B cell (primary cell): ENCODE data around the gene DENND1A. TPM values are rescaled to one million over a fixed set of nuclear protein-coding genes. Genes with fewer than 3 reads are reported as not detected.

Experiments used
- ATAC-seq: fragments of 200-7000 bp; cut with Tn5 transposase; one replicate; pipeline ENCODE4 v1.10.0; 2021; ENCODE audit warnings: low read depth, mild to moderate bottlenecking, moderate number of reproducible peaks, moderate library complexity
- CTCF ChIA-PET: fragments of 350-600 bp; sonication (Branson Sonifier 250); formaldehyde crosslinking; loops from one replicate; lab custom pipeline; 2021; ENCODE audit warnings: antibody characterized with exemption, inconsistent platforms; lab: Charles Lee
- POLR2A ChIA-PET: fragments of 350-600 bp; sonication (Branson Sonifier 250); formaldehyde crosslinking; loops from one replicate; lab custom pipeline; 2021; ENCODE audit warnings: antibody characterized with exemption; lab: Charles Lee
- DNase-seq: peaks from one replicate; pipeline ENCODE4 v3.0.0; 2013
- H2AFZ ChIP-seq: 2 replicates; pipeline ENCODE4 v1.6.1; 2012; ENCODE audit warnings: mild to moderate bottlenecking, low read depth, low read length; ENCODE audit not compliant: insufficient read depth, poor library complexity, severe bottlenecking
- H3K27ac ChIP-seq, 2 donors: 1 replicate in 1 of 2; 2 replicates in 1 of 2; pipeline ENCODE4 v1.5.1; 2012 to 2013; ENCODE audit warnings: low read length in 2 of 2, mild to moderate bottlenecking in 2 of 2, moderate library complexity in 1 of 2
- H3K27me3 ChIP-seq, 4 experiments: fragments of 200-600 bp in 1 of 4; sonication (generic) in 1 of 4; replicated peaks in 1 of 4; 1 replicate in 2 of 4; 2 replicates in 2 of 4; pipeline versions ENCODE4 v1.6.1 to v1.7.0; 2013 to 2016; ENCODE audit warnings: low read length in 3 of 4, mild to moderate bottlenecking in 2 of 4, mixed read lengths in 1 of 4, moderate library complexity in 1 of 4; ENCODE audit not compliant: insufficient read depth in 4 of 4, control insufficient read depth in 3 of 4; ENCODE audit errors: control extremely low read depth in 1 of 4
- H3K36me3 ChIP-seq, 2 experiments: replicated peaks in 1 of 2; 1 replicate in 1 of 2; 2 replicates in 1 of 2; pipeline versions ENCODE4 v1.6.1 to v1.7.1; 2013; ENCODE audit warnings: low read length in 1 of 2; ENCODE audit not compliant: insufficient read depth in 2 of 2, control insufficient read depth in 1 of 2; ENCODE audit errors: control extremely low read depth in 1 of 2, extremely low read depth in 1 of 2
- H3K4me1 ChIP-seq, 2 donors: fragments of 200-600 bp in 1 of 2; sonication (generic) in 1 of 2; 1 replicate in 1 of 2; 2 replicates in 1 of 2; pipeline versions ENCODE4 v1.5.1 to v1.6.1; 2013 to 2017; ENCODE audit warnings: low read length in 2 of 2; ENCODE audit not compliant: control insufficient read depth in 2 of 2, insufficient read depth in 2 of 2
- H3K4me2 ChIP-seq: replicated peaks from 2 replicates; pipeline ENCODE3; 2012; ENCODE audit warnings: mild to moderate bottlenecking, low read depth, low read length; ENCODE audit not compliant: poor library complexity, severe bottlenecking
- H3K4me3 ChIP-seq, 5 experiments: fragments of 200-600 bp in 1 of 5; sonication (generic) in 1 of 5; 1 replicate in 3 of 5; 2 replicates in 2 of 5; pipeline versions ENCODE4 v1.5.1 to v1.7.0; 2011 to 2016; ENCODE audit warnings: low read length in 4 of 5, mild to moderate bottlenecking in 4 of 5, low read depth in 2 of 5, control low read depth in 1 of 5, moderate library complexity in 1 of 5; ENCODE audit not compliant: insufficient read depth in 1 of 5; ENCODE audit errors: control extremely low read depth in 1 of 5, extremely low read depth in 1 of 5
- H3K79me2 ChIP-seq: fragments of 200-600 bp; sonication (generic); one replicate; pipeline ENCODE4 v1.6.0; 2016; ENCODE audit warnings: low read length; ENCODE audit not compliant: control insufficient read depth, insufficient read depth
- H3K9ac ChIP-seq: fragments of 200-600 bp; sonication (generic); 2 replicates; pipeline ENCODE4 v1.6.1; 2017; ENCODE audit warnings: mild to moderate bottlenecking, low read length, moderate library complexity
- H3K9me3 ChIP-seq, 3 donors: one replicate each; pipeline versions ENCODE4 v1.6.1 to v1.7.1; 2013; ENCODE audit warnings: low read length in 2 of 3; ENCODE audit not compliant: control insufficient read depth in 2 of 3, insufficient read depth in 1 of 3; ENCODE audit errors: control extremely low read depth in 1 of 3
- H4K20me1 ChIP-seq: 2 replicates; pipeline ENCODE4 v1.6.0; 2012; ENCODE audit warnings: mild to moderate bottlenecking, low read length; ENCODE audit not compliant: insufficient read depth, control insufficient read depth, poor library complexity, severe bottlenecking
- H3K27ac Mint-ChIP-seq: one replicate; pipeline ENCODE4 v1.8.0; 2021; ENCODE audit warnings: mixed read lengths
- H3K27me3 Mint-ChIP-seq: one replicate; pipeline ENCODE4 v1.8.0; 2021; ENCODE audit warnings: mixed read lengths
- H3K4me1 Mint-ChIP-seq: one replicate; pipeline ENCODE4 v1.8.0; 2021; ENCODE audit warnings: mixed read lengths
- H3K4me3 Mint-ChIP-seq: one replicate; pipeline ENCODE4 v1.8.0; 2021; ENCODE audit warnings: mixed read lengths
- H3K9me3 Mint-ChIP-seq: one replicate; pipeline ENCODE4 v1.8.0; 2022; ENCODE audit warnings: mixed read lengths; ENCODE audit not compliant: insufficient read depth
- CTCF ChIP-seq: fragments of 200-600 bp; IDR thresholded peaks from one replicate; pipeline ENCODE4 v1.8.0; 2022; ENCODE audit warnings: antibody characterized with exemption, mild to moderate bottlenecking
- EZH2 ChIP-seq: IDR thresholded peaks from 2 replicates; pipeline ENCODE4 v1.6.1; 2012; ENCODE audit warnings: borderline replicate concordance, low read depth, mild to moderate bottlenecking, moderate library complexity, low read length; ENCODE audit not compliant: insufficient read depth, poor library complexity, severe bottlenecking
- WGBS: methylation state at CpG from one replicate; pipeline ENCODE4 v1.1.5; 2013; ENCODE audit warnings: missing lambda C conversion rate; ENCODE audit not compliant: insufficient coverage; 5-methylcytosine and 5-hydroxymethylcytosine counted together
- intact Hi-C: fragments of 100-400 bp; cut with micrococcal nuclease; formaldehyde crosslinking; loops from one replicate; pipeline ENCODE4 v1.10.0; 2022
- polyA plus RNA-seq: library from polyadenylated mRNA; depleted of rRNA; stranded (reverse); fragments of >200 nt; gene quantifications from 2 replicates; pipeline ENCODE4 v1.2.3, GENCODE V29; 2012
- total RNA-seq, 2 donors: library from RNA; stranded (reverse); fragments of 120-200 nt in 1 of 2; gene quantifications; 1 replicate in 1 of 2; 2 replicates in 1 of 2; pipeline versions ENCODE4 v1.2.3 to v1.2.4, GENCODE V29; 2013 to 2022

Gene DENND1A
- total and polyA plus RNA-seq, 2 donors (not counting 1 experiment from before 2014, with no cell fraction given), result 10.8 to 26.0 TPM

DNA sequence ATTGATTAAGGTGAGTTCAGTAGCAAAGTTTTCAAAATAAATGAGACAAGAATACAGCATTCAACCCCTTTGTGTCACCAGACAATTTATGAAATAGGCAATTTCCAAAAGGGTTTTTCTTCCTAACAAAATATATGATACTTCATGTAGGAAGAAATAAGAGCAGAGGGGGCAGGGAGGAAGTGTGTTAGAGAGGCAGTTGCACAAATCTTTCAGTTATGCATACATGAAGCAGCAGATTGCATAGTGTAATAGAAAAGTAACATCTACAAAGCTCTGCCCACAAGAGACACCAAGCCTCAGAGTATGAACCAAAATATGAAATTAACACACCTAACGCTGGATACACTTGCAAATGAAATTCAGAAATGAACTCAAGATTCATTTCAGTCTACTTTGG, 157.0 kb downstream of the DENND1A start:
- H3K27me3 Mint-ChIP-seq, result no peaks in the 10 kb centered on the region

GRCh38 chr9:123772374-123772773, 157.6 kb downstream of the DENND1A start:
- no peak overlapping the region for H3K4me2 ChIP-seq
- ATAC-seq (no peak), DNase-seq (no peak)
- no CpG with 5 or more reads among the region's 3 CpGs for WGBS
- TF ChIP-seq EZH2, result no peak
- no peak for TF ChIP-seq CTCF
- no peaks in the 10 kb centered on the region for H3K9me3 ChIP-seq
- no peaks in the 10 kb centered on the region for H3K9me3 Mint-ChIP-seq
- H3K27ac ChIP-seq, result no peak overlapping the region
- POLR2A ChIA-PET, result no interaction called here
- peaks cover 6 to 13% of the 10 kb centered on the region in 2 donors for H3K4me1 ChIP-seq
- H3K4me3 Mint-ChIP-seq, result no peak overlapping the region
- no peaks in the 10 kb centered on the region for H3K79me2 ChIP-seq
- intact Hi-C loops, result no loop called here
- H3K27me3 ChIP-seq, result no peaks in the 10 kb centered on the region
- H3K4me1 Mint-ChIP-seq, result peaks cover 30% of the 10 kb centered on the region
- no peak overlapping the region for H2AFZ ChIP-seq
- no peak overlapping the region for H3K4me3 ChIP-seq
- H3K27me3 Mint-ChIP-seq, result no peaks in the 10 kb centered on the region
- CTCF ChIA-PET, result interaction anchor here (0.5 kb wide), 1 partner anchor 135 kb away, joined by 4 read pairs; no protein-coding TSS in a partner anchor
- H4K20me1 ChIP-seq, result no peaks in the 10 kb centered on the region
- no peak overlapping the region for H3K27ac Mint-ChIP-seq
- H3K9ac ChIP-seq, result no peak overlapping the region
- H3K36me3 ChIP-seq, result no peaks in the 10 kb centered on the region

More for the DNA sequence above, 157.0 kb downstream of the DENND1A start:
- Histone ChIP-seq H3K79me2 (no peaks in the 10 kb centered on the region), H3K27ac (no peak overlapping the region), H4K20me1 (no peaks in the 10 kb centered on the region), H3K9me3 (no peaks in the 10 kb centered on the region), H3K4me2 (no peak overlapping the region), H3K4me3 (no peak overlapping the region), H3K4me1 (peaks cover 6 to 13% of the 10 kb centered on the region in 2 donors), H3K36me3 (no peaks in the 10 kb centered on the region), H3K9ac (no peak overlapping the region), H3K27me3 (no peaks in the 10 kb centered on the region), H2AFZ (no peak overlapping the region)
- Mint-ChIP-seq H3K4me1 (peaks cover 30% of the 10 kb centered on the region), H3K27ac (no peak overlapping the region), H3K4me3 (no peak overlapping the region), H3K9me3 (no peaks in the 10 kb centered on the region)
- 100% methylated on average over 1 of the region's 1 CpG for WGBS
- DNase-seq (no peak), ATAC-seq (no peak)
- TF ChIP-seq CTCF (no peak), EZH2 (no peak)
- intact Hi-C loops, result no loop called here
- CTCF ChIA-PET, result interaction anchor here (1.7 kb wide), 1 partner anchor 12 kb away, joined by 5 read pairs; no protein-coding TSS in a partner anchor
- POLR2A ChIA-PET, result no interaction called here
